HCT116 (cell line): ENCODE measurements around the gene SLC22A23. TPM values are rescaled to one million over a fixed set of nuclear protein-coding genes. Genes with fewer than 3 reads are reported as not detected.

ENCODE experiments used
- ATAC-seq: fragments of 200-7000 bp; cut with Tn5 transposase; 2 replicates; pipeline ENCODE4 v1.9.1; 2020; ENCODE audit warnings: mild to moderate bottlenecking, moderate library complexity
- BruUV-seq: library from RNA; stranded (reverse); fragments of 400-500 nt; replicated peaks from 2 replicates; lab custom pipeline; 2021; lab: Mats Ljungman, UMichigan
- CTCF ChIA-PET: fragments of 300-600 bp; sonication (Branson Sonifier 250); formaldehyde crosslinking; loops from one replicate; lab custom pipeline; 2021; ENCODE audit warnings: antibody characterized with exemption; lab: Charles Lee
- POLR2A ChIA-PET: fragments of 300-600, 350-600 bp; sonication (Branson Sonifier 250); formaldehyde crosslinking; loops from one replicate; lab custom pipeline; 2021; ENCODE audit warnings: antibody characterized with exemption; lab: Charles Lee
- RAD21 ChIA-PET, 2 experiments: fragments of 300-600 bp; sonication (Branson Sonifier 250); formaldehyde crosslinking; loops; one replicate each; lab custom pipeline; 2023; ENCODE audit warnings: low total read pairs in 2 of 2; ENCODE audit not compliant: uncharacterized antibody in 2 of 2, unreplicated experiment in 2 of 2, low non-redundant PET in 1 of 2; lab: Charles Lee
- DNase-seq: peaks from one replicate; pipeline ENCODE4 v3.0.0-alpha.2; 2010; ENCODE audit warnings: low read depth, low spot score
- H2AFZ ChIP-seq: fragments of 200-600 bp; shearing (Covaris generic), sonication (generic); 2 replicates; pipeline ENCODE4 v1.6.1; 2017; ENCODE audit warnings: low read depth, mixed run types, mixed read lengths, antibody characterized with exemption, low read length; ENCODE audit not compliant: poor library complexity, severe bottlenecking
- H3K27ac ChIP-seq: 2 replicates; pipeline ENCODE4 v1.5.1; 2012; ENCODE audit warnings: low read depth, low read length
- H3K27me3 ChIP-seq: fragments of 200-600 bp; sonication (generic); 2 replicates; pipeline ENCODE4 v1.6.1; 2016; ENCODE audit warnings: mixed run types, low read length, mixed read lengths; ENCODE audit not compliant: insufficient read depth
- H3K36me3 ChIP-seq, 2 experiments: fragments of 200-500 bp in 1 of 2; fragments of 200-600 bp in 1 of 2; sonication (Bioruptor generic) in 1 of 2; sonication (generic) in 1 of 2; 2 replicates each; pipeline versions ENCODE4 v1.5.1 to v1.6.1; 2014 to 2016; ENCODE audit warnings: low read length in 2 of 2, inconsistent platforms in 1 of 2, mixed read lengths in 1 of 2, mixed run types in 1 of 2; ENCODE audit not compliant: insufficient read depth in 2 of 2, control insufficient read depth in 1 of 2
- H3K4me1 ChIP-seq, 2 experiments: fragments of 200-600 bp in 1 of 2; sonication (generic) in 1 of 2; 2 replicates each; pipeline versions ENCODE4 v1.5.1 to v1.6.1; 2012 to 2017; ENCODE audit warnings: low read length in 2 of 2, inconsistent platforms in 1 of 2, mild to moderate bottlenecking in 1 of 2, mixed read lengths in 1 of 2, mixed run types in 1 of 2, moderate library complexity in 1 of 2; ENCODE audit not compliant: insufficient read depth in 2 of 2, control insufficient read depth in 1 of 2
- H3K4me2 ChIP-seq: fragments of 200-600 bp; sonication (generic); 2 replicates; pipeline ENCODE4 v1.6.1; 2017; ENCODE audit warnings: mixed run types, low read length, mixed read lengths
- H3K4me3 ChIP-seq, 2 experiments: fragments of 200-600 bp in 1 of 2; sonication (generic) in 1 of 2; replicated peaks in 1 of 2; 2 replicates each; pipeline ENCODE4 v1.5.1; 2011 to 2016; ENCODE audit warnings: low read length in 2 of 2, control low read depth in 1 of 2, low read depth in 1 of 2, mild to moderate bottlenecking in 1 of 2, mixed read lengths in 1 of 2, mixed run types in 1 of 2
- H3K79me2 ChIP-seq: fragments of 200-600 bp; sonication (generic); 2 replicates; pipeline ENCODE4 v1.6.1; 2017; ENCODE audit warnings: mild to moderate bottlenecking, mixed run types, low read length, moderate library complexity, mixed read lengths; ENCODE audit not compliant: insufficient read depth
- H3K9ac ChIP-seq: fragments of 200-600 bp; sonication (generic); 2 replicates; pipeline ENCODE4 v1.6.1; 2016; ENCODE audit warnings: low read length, mixed read lengths
- H3K9me2 ChIP-seq: fragments of 200-600 bp; sonication (generic), shearing (Covaris generic); 2 replicates; pipeline ENCODE4 v1.6.1; 2017; ENCODE audit warnings: mixed run types, mild to moderate bottlenecking, moderate library complexity; ENCODE audit not compliant: insufficient read depth
- H3K9me3 ChIP-seq, 2 experiments: fragments of 200-500 bp in 1 of 2; fragments of 200-600 bp in 1 of 2; sonication (Bioruptor generic) in 1 of 2; sonication (generic) in 1 of 2; 2 replicates each; pipeline ENCODE4 v1.6.1; 2014 to 2017; ENCODE audit warnings: low read length in 2 of 2, mixed read lengths in 2 of 2, inconsistent platforms in 1 of 2, low read depth in 1 of 2, mild to moderate bottlenecking in 1 of 2, mixed run types in 1 of 2, moderate library complexity in 1 of 2; ENCODE audit not compliant: control insufficient read depth in 1 of 2, insufficient read depth in 1 of 2
- H4K20me1 ChIP-seq: fragments of 200-600 bp; sonication (generic), shearing (Covaris generic); 2 replicates; pipeline ENCODE4 v1.6.1; 2017; ENCODE audit warnings: mixed run types, mild to moderate bottlenecking, moderate library complexity; ENCODE audit not compliant: insufficient read depth
- ELF1 ChIP-seq: IDR thresholded peaks from 2 replicates; pipeline ENCODE4 v1.6.1; 2012; ENCODE audit warnings: low read depth, borderline replicate concordance
- JUND ChIP-seq: IDR thresholded peaks from 2 replicates; pipeline ENCODE4 v1.6.1; 2012
- MAX ChIP-seq: IDR thresholded peaks from 2 replicates; pipeline ENCODE4 v1.6.1; 2012
- POLR2A ChIP-seq: IDR thresholded peaks from 2 replicates; pipeline ENCODE4 v1.7.0; 2011; ENCODE audit warnings: borderline replicate concordance; ENCODE audit not compliant: insufficient read depth, insufficient read length; ENCODE audit errors: extremely low read depth
- REST ChIP-seq: IDR thresholded peaks from 2 replicates; pipeline ENCODE4 v1.6.1; 2012; ENCODE audit warnings: low read depth
- SIN3A ChIP-seq: IDR thresholded peaks from 2 replicates; pipeline ENCODE4 v1.6.1; 2012; ENCODE audit warnings: low read depth
- YY1 ChIP-seq: IDR thresholded peaks from 2 replicates; pipeline ENCODE4 v1.6.1; 2011; ENCODE audit warnings: low read length, low read depth, moderate library complexity, mild to moderate bottlenecking; ENCODE audit not compliant: insufficient replicate concordance; ENCODE audit errors: extremely low read depth
- ZBTB33 ChIP-seq: IDR thresholded peaks from 2 replicates; pipeline ENCODE4 v1.6.1; 2011; ENCODE audit warnings: mild to moderate bottlenecking, low read length, moderate library complexity; ENCODE audit not compliant: insufficient replicate concordance; ENCODE audit errors: extremely low read depth
- ZNF274 ChIP-seq: fragments of 200-500 bp; sonication (Bioruptor generic); IDR thresholded peaks from 2 replicates; pipeline ENCODE4 v1.6.1; 2014; ENCODE audit warnings: mild to moderate bottlenecking, low read depth, low read length, inconsistent platforms
- intact Hi-C: fragments of 100-400 bp; cut with micrococcal nuclease; formaldehyde crosslinking; loops from 2 replicates; pipeline ENCODE4 v1.10.0; 2022
- total RNA-seq: library from RNA; stranded (reverse); gene quantifications from one replicate; pipeline ENCODE4 v1.2.1, GENCODE V29; 2021; ENCODE audit not compliant: unreplicated experiment

The SLC22A23 gene
- total RNA-seq, 1 experiment from 2014 or later: 11.5 TPM

GRCh38 chr6:3398755-3399696 is 57.8 kb downstream of the SLC22A23 start:
- ChIA-PET POLR2A (no interaction called here), RAD21 (no interaction called here), CTCF (interaction anchor here (1.2 kb wide), 1 partner anchor 12 kb away, joined by 7 read pairs; no protein-coding TSS in a partner anchor)
- H4K20me1 ChIP-seq: no peaks in the 10 kb centered on the region
- no peaks in the 10 kb centered on the region for H3K36me3 ChIP-seq
- no peaks in the 10 kb centered on the region for H3K79me2 ChIP-seq
- H3K27me3 ChIP-seq: no peaks in the 10 kb centered on the region
- H3K9me3 ChIP-seq: no peaks in the 10 kb centered on the region
- peaks cover 5 to 6% of the 10 kb centered on the region in 2 experiments; a peak in 1 of 4 replicates for H3K4me1 ChIP-seq
- BruUV-seq: no TSS peak
- no peak overlapping the region for H3K9ac ChIP-seq
- no peak overlapping the region for H3K4me2 ChIP-seq
- ATAC-seq (no peak), DNase-seq (no peak)
- no peak overlapping the region for H3K27ac ChIP-seq
- no peaks in the 10 kb centered on the region for H3K9me2 ChIP-seq
- intact Hi-C loops: no loop called here
- no peak for TF ChIP-seq ZBTB33
- no peak for TF ChIP-seq SIN3A
- no peak for TF ChIP-seq ZNF274
- TF ChIP-seq REST: no peak
- no peak for TF ChIP-seq MAX
- no peak for TF ChIP-seq JUND
- no peak for TF ChIP-seq ELF1
- no peak for TF ChIP-seq YY1
- TF ChIP-seq POLR2A: no peak
- no peak overlapping the region for H2AFZ ChIP-seq
- H3K4me3 ChIP-seq: no peak overlapping the region
